DOHH2 (cell line): Measurements from ENCODE around the gene TPM3.
A peak's percentile ranks its signal among the peaks of the same experiment; 100 is the strongest.
"Not testable (repeated sequence)": the region's sequence is repeated elsewhere in the genome, so short reads cannot be mapped to it uniquely, and the experiment has no call there.

Source experiments
- H3F3A ChIP-seq: fragments of 200-600 bp; sonication (generic), shearing (Covaris generic); 2 replicates; pipeline ENCODE4 v1.6.0; 2016; ENCODE audit warnings: antibody characterized with exemption, mild to moderate bottlenecking; ENCODE audit not compliant: control insufficient read depth, insufficient read depth
- H3K27ac ChIP-seq: fragments of 200-600 bp; sonication (generic); 2 replicates; pipeline ENCODE4 v1.5.1; 2014; ENCODE audit warnings: low read depth, mild to moderate bottlenecking, low read length, moderate library complexity
- H3K27me3 ChIP-seq: fragments of 200-600 bp; sonication (generic); 2 replicates; pipeline ENCODE4 v1.6.1; 2014; ENCODE audit warnings: mild to moderate bottlenecking, low read length, mixed read lengths; ENCODE audit not compliant: control insufficient read depth
- H3K36me3 ChIP-seq: fragments of 200-600 bp; sonication (generic); 2 replicates; pipeline ENCODE4 v1.6.1; 2014; ENCODE audit warnings: mild to moderate bottlenecking, low read length, moderate library complexity, mixed read lengths; ENCODE audit not compliant: control insufficient read depth
- H3K4me1 ChIP-seq: fragments of 200-600 bp; sonication (generic); 2 replicates; pipeline ENCODE4 v1.6.1; 2014; ENCODE audit warnings: mild to moderate bottlenecking, low read length, mixed read lengths; ENCODE audit not compliant: control insufficient read depth
- H3K4me2 ChIP-seq: fragments of 200-600 bp; sonication (generic); 2 replicates; pipeline ENCODE4 v1.6.0; 2014; ENCODE audit warnings: mild to moderate bottlenecking, low read length, moderate library complexity
- H3K4me3 ChIP-seq: fragments of 200-600 bp; sonication (generic); 2 replicates; pipeline ENCODE4 v1.5.1; 2014; ENCODE audit warnings: mild to moderate bottlenecking, low read length, mixed read lengths
- H3K79me2 ChIP-seq: fragments of 200-600 bp; sonication (generic); 2 replicates; pipeline ENCODE4 v1.6.1; 2014; ENCODE audit warnings: mild to moderate bottlenecking, low read length, mixed read lengths; ENCODE audit not compliant: control insufficient read depth
- H3K9me2 ChIP-seq: fragments of 200-600 bp; sonication (generic); replicated peaks from 2 replicates; pipeline ENCODE4 v1.6.1; 2014; ENCODE audit warnings: mild to moderate bottlenecking, low read length, mixed read lengths; ENCODE audit not compliant: control insufficient read depth
- H3K9me3 ChIP-seq: fragments of 200-600 bp; sonication (generic); 2 replicates; pipeline ENCODE4 v1.6.1; 2014; ENCODE audit warnings: antibody characterized with exemption, low read length, mixed read lengths; ENCODE audit not compliant: control insufficient read depth, insufficient read depth
- H4K20me1 ChIP-seq: fragments of 200-600 bp; sonication (generic); 2 replicates; pipeline ENCODE4 v1.6.0; 2014; ENCODE audit warnings: low read depth, mild to moderate bottlenecking, antibody characterized with exemption, low read length, moderate library complexity; ENCODE audit not compliant: control insufficient read depth, insufficient read depth
- CTCF ChIP-seq: fragments of 200-600 bp; sonication (generic); IDR thresholded peaks from one replicate; pipeline ENCODE4 v1.5.1; 2014; ENCODE audit warnings: antibody characterized with exemption, mild to moderate bottlenecking, low read depth, low read length; ENCODE audit not compliant: poor library complexity, severe bottlenecking
- EZH2phosphoT487 ChIP-seq: fragments of 200-600 bp; sonication (generic); IDR thresholded peaks from 2 replicates; pipeline ENCODE4 v1.6.1; 2017; ENCODE audit warnings: borderline replicate concordance, mild to moderate bottlenecking, antibody characterized with exemption, low read length, moderate library complexity, mixed read lengths

Gene TPM3

GRCh38 chr1:154151311-154151710 lies 40.6 kb downstream of the TPM3 start:
- Histone ChIP-seq H3K9me2 (no peaks in the 10 kb centered on the region), H3K4me3 (no peak overlapping the region), H3F3A (peaks cover 6% of the 10 kb centered on the region; the same call in 1 of the 2 replicates), H3K4me1 (no peaks in the 10 kb centered on the region), H4K20me1 (no peaks in the 10 kb centered on the region), H3K27ac (no peak overlapping the region), H3K27me3 (no peaks in the 10 kb centered on the region), H3K79me2 (no peaks in the 10 kb centered on the region), H3K4me2 (no peak overlapping the region), H3K9me3 (no peaks in the 10 kb centered on the region), H3K36me3 (peaks cover 13% of the 10 kb centered on the region)
- TF ChIP-seq EZH2phosphoT487 (no peak), CTCF (no peak)

- Histone ChIP-seq H3K4me3 (no peak overlapping the region), H3K27ac (no peak overlapping the region), H4K20me1 (no peaks in the 10 kb centered on the region), H3K79me2 (no peaks in the 10 kb centered on the region), H3K27me3 (no peaks in the 10 kb centered on the region), H3K4me1 (no peaks in the 10 kb centered on the region), H3K9me3 (no peaks in the 10 kb centered on the region), H3K9me2 (no peaks in the 10 kb centered on the region), H3K36me3 (no peaks in the 10 kb centered on the region), H3K4me2 (no peak overlapping the region), H3F3A (no peaks in the 10 kb centered on the region)
- TF ChIP-seq CTCF (no peak), EZH2phosphoT487 (no peak)
These were observed 43.1 kb downstream of the TPM3 start for GRCh38 chr1:154148807-154149206.

GRCh38 chr1:154147505-154147904 lies 44.4 kb downstream of the TPM3 start:
- not testable (repeated sequence) for H3K9me3 ChIP-seq, H3K4me1 ChIP-seq, H3K27me3 ChIP-seq, H3K27ac ChIP-seq, H3K79me2 ChIP-seq, H3K4me2 ChIP-seq, H3K9me2 ChIP-seq, H4K20me1 ChIP-seq, H3F3A ChIP-seq, H3K36me3 ChIP-seq, H3K4me3 ChIP-seq

- TF ChIP-seq CTCF (peak; percentile 70), EZH2phosphoT487 (no peak)
- Histone ChIP-seq H3K9me2 (no peaks in the 10 kb centered on the region), H3K4me1 (no peaks in the 10 kb centered on the region), H3K79me2 (no peaks in the 10 kb centered on the region), H3K27me3 (no peaks in the 10 kb centered on the region), H3K4me2 (no peak overlapping the region), H3K4me3 (no peak overlapping the region), H3F3A (no peaks in the 10 kb centered on the region), H4K20me1 (no peaks in the 10 kb centered on the region), H3K9me3 (no peaks in the 10 kb centered on the region), H3K36me3 (no peaks in the 10 kb centered on the region), H3K27ac (no peak overlapping the region)
These were observed 45.9 kb downstream of the TPM3 start for GRCh38 chr1:154145986-154146385.
